Head of caudate nucleus (tissue), 42 donors: ENCODE results near the gene FAM89B.
A peak's percentile ranks its signal among the peaks of the same experiment; 100 is the strongest.

Source experiments
- DNase-seq, 42 donors: peaks; one replicate each; pipeline versions ENCODE4 v3.0.0 to v3.0.0-alpha.2; 2020 to 2021; ENCODE audit warnings: mixed read lengths in 7 of 42
- intact Hi-C: fragments of 100-400 bp; cut with DNase I; formaldehyde crosslinking; loops from one replicate; pipeline ENCODE4 v1.15.0; 2022

FAM89B gene

GRCh38 chr11:65569164-65569972 is 3.0 kb upstream of the FAM89B start:
- intact Hi-C loops: no loop called here
- DNase-seq: peak in 6 of 42 donors; percentile 41 to 73 (median 56)

DNA sequence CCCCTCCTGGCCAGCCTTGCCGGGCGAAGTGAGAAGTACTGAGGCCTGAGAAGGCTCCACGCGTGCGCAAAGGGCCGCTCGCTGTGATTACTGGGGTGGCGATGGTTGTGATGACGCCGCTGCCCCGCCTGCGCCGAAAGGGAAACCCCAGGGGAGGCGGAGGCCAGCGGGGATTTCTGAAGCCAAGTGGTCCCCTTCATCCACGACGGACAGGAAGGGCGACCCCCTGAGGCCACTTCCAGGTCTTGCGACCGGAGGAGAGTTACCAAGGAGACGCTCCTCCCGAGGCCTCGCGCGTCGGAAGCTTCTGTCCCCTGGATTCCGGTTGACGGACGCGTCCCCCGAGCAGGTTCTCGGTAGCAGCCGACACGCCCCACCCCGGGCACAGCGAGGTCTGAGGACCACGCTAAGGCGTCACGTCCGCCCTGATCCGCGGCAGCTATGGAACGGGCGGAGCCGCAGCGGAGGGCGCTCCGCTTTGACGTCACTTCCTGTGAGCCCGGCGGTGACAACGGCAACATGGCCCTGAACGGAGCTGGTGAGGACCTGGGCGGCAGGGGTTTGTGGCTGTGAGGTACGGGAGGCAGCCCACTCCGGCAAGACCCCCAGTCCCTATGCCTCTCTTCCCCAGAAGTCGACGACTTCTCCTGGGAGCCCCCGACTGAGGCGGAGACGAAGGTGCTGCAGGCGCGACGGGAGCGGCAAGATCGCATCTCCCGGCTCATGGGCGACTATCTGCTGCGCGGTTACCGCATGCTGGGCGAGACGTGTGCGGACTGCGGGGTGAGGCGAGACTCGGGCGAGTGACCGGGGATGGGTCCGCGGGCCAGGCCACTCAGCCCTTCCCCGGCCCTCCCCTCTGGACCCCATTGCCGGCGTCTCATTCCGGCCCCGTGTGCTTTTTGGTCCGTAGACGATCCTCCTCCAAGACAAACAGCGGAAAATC is 2.1 kb upstream of the FAM89B start, which contains the start of gene ZNRD2:
Gene ZNRD2 (plus strand): TSS at position 505 of the 946 bp plus-strand sequence. CDS start 15 bp downstream, at position 520.
- intact Hi-C loops: loop anchor here (2.0 kb wide), 2 partner anchors 29 to 45 kb away; partner anchors contain the start of genes MAP3K11 and PCNX3
- DNase-seq: peak; percentile 95 to 100 (median 99)

GRCh38 chr11:65571420-65571819 is 918 bp upstream of the FAM89B start:
- no peak for DNase-seq
- intact Hi-C loops: loop anchor here (2.0 kb wide), 2 partner anchors 31 to 43 kb away; partner anchors contain the start of genes MAP3K11 and PCNX3

DNA sequence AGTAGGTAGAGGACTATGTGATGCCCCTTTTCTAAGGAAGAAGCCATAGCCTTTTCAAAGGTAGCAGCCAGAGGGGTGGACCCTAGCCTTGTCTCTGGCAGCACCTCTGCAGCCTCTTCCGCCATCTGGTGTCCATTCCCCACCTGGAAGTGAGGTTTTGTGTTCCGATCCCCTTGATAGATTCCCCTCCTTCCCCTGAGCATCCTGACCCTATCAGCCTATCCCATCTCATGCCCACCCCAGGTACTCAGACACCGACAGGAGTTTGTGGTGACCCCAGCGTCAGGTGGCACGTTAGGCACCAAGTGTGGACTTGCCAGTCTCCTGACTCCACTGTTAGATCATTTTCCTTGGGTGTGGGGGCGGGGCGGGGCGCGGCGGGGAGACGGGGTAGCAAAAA is 398 bp upstream of the FAM89B start:
- peak in 1 of 42 donors; percentile 47 for DNase-seq
- intact Hi-C loops: loop anchor here (2.0 kb wide), 2 partner anchors 31 to 43 kb away; partner anchors contain the start of genes MAP3K11 and PCNX3

DNA sequence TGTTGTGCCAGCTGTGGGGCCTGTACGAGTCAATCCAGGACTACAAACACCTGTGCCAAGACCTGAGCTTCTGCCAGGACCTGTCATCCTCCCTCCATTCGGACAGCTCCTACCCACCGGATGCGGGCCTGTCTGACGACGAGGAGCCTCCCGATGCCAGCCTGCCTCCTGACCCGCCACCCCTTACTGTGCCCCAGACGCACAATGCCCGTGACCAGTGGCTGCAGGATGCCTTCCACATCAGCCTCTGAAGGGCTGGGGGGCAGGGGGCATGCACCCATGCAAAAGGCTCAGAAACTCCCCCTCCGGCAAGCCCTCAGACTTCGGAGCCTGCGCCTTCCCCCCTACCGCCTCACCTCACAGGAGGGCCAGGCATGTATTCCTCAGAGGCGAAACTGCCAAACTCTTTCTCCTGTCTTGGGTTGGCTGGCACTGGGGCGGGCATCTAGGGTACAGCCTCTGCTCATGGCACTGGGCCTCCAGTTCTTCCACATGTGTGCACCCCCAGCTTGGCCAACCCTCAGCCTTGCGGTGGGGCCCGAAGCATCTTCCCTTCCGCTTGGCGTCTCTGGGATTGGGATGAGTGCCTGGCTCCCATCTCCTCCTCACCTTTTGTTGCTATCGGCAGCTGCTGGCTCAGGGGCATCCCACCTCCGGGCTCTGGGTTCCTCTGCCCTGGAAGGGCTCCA is 1.2 kb downstream of the FAM89B start:
- intact Hi-C loops: no loop called here
- peak in 2 of 42 donors; percentile 30 to 52 for DNase-seq

DNA sequence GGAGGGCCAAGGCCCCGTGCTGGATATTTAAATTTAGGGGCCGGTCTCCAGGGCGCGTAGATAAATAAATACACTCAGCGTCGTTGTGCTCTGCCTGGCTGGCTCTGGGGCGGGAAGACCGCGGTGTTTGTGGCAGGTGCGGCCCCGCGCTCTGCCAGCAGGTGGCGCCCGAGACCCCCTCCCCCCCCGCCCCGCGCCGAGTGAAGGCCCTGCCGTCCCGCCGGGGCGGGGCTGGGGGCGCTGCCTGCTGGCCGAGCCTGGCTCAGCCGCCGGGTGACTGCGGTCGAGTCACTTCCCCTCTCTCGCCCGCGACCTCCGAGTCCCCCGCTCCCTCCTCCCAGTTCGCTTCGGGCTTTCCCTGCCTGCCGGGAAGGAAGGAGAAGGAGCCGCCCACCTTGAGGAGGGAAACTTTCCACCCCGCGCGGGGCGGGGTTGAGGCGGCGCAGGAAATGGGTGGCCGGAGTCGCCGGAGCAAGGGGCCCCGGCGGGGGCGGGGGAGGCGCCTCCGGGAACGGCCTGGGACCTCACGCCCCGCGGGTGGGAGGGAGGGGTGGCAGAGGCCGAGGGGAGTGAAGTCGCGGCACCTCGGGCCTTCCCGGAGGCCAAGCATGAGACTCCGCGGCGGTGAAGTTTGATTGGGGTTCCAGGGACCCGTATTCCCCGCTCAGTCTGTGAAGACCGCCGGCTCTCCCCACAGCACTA is 1.9 kb downstream of the FAM89B start:
- intact Hi-C loops: no loop called here
- peak in 40 of 42 donors; percentile 51 to 87 (median 74) for DNase-seq

- intact Hi-C loops: no loop called here
- DNase-seq: no peak
These were observed 2.7 kb downstream of the FAM89B start for GRCh38 chr11:65574811-65575567.

GRCh38 chr11:65575568-65576231 is 3.4 kb downstream of the FAM89B start, which contains the start of gene EHBP1L1:
TSS of gene EHBP1L1 (plus strand) at chr11:65576053. CDS start at chr11:65576303, 250 bp downstream.
- intact Hi-C loops: no loop called here

GRCh38 chr11:65576232-65576866 is 4.0 kb downstream of the FAM89B start:
- intact Hi-C loops: no loop called here
- no peak for DNase-seq

More at GRCh38 chr11:65575568-65576231, 3.4 kb downstream of the FAM89B start, which contains the start of gene EHBP1L1:
- peak in 21 of 42 donors; percentile 28 to 67 (median 50) for DNase-seq

DNA sequence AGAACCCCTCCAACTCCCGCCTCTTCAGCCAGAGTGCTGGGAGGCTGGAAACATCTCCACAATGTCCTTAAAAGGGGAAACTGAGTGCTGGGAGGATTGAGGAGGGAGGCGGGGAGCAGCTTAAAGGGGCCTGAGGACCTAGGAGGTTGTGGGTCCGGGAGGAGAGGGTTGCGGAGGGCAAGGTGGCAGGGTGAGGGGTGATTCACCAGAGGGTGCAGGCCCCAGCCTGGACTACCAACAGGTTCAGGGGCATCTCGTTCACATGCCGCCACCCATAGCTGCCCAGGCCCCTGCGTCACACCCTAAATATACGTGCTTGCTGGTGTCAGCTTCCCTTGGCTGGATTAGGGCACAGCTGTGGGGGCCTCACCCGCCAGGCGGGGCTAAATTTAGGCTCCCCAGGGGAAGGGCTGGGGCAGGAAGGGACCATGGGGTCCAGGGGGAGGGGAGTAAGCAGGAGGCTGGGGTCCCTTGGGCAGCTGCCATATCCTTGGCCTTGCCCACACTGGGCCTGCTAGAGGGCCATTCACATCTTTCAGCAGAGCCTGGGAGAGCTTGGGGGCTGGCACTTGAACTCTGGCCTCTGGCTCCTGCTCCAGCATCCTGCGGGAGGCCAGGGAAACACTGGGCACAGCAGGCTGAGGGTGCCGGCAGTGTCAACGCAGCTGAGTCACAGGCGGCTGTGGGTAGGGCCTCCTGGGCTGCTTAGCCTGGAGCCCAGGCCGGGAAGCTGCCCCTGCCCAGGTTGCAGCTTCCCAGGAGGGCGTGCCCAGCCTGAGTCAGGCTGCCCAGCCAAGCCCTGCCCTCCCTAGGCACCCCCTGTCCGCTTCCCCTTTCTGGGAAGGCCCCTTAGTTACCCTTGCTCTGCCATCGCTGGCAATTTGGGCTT is 4.8 kb downstream of the FAM89B start:
- intact Hi-C loops: no loop called here
- peak in 5 of 42 donors; percentile 39 to 60 (median 46) for DNase-seq

GRCh38 chr11:65577756-65578109 is 5.4 kb downstream of the FAM89B start:
- intact Hi-C loops: no loop called here
- no peak for DNase-seq

GRCh38 chr11:65578134-65578533 is 5.8 kb downstream of the FAM89B start:
- DNase-seq: no peak
- intact Hi-C loops: no loop called here

GRCh38 chr11:65578667-65579066 is 6.3 kb downstream of the FAM89B start:
- intact Hi-C loops: no loop called here
- DNase-seq: no peak

- intact Hi-C loops: no loop called here
- no peak for DNase-seq
These were observed 7.0 kb downstream of the FAM89B start for GRCh38 chr11:65579291-65579690.

GRCh38 chr11:65580031-65580692 is 7.8 kb downstream of the FAM89B start:
- intact Hi-C loops: no loop called here
- DNase-seq: no peak
